ENCODE measurements around the gene UBE2D2.
"Not testable (repeated sequence)": the region's sequence is repeated elsewhere in the genome, so short reads cannot be mapped to it uniquely, and the experiment has no call there.

Gene UBE2D2

GRCh38 chr5:139571543-139571942, 10.4 kb downstream of the UBE2D2 start:
- H3K27ac ChIP-seq = no peak overlapping the region
- no peak for TF ChIP-seq CTCF (conservative IDR thresholded peaks at IDR 0.05)
- TF ChIP-seq ZFX (IDR thresholded peaks at IDR 0.05) = no peak

- no peak for TF ChIP-seq ZFX (IDR thresholded peaks at IDR 0.05)
- TF ChIP-seq CTCF (conservative IDR thresholded peaks at IDR 0.05) = no peak
- H3K27ac ChIP-seq = no peak overlapping the region
These were observed 10.8 kb downstream of the UBE2D2 start for GRCh38 chr5:139571966-139572365.

- H3K27ac ChIP-seq = no peak overlapping the region
- TF ChIP-seq ZFX (IDR thresholded peaks at IDR 0.05) = no peak
- TF ChIP-seq CTCF (conservative IDR thresholded peaks at IDR 0.05) = peak; percentile 80
These were observed 13.6 kb downstream of the UBE2D2 start for GRCh38 chr5:139574641-139575312.

- TF ChIP-seq CTCF (conservative IDR thresholded peaks at IDR 0.05) (no peak; the same call in none of the 2 replicates), ZFX (IDR thresholded peaks at IDR 0.05) (no peak)
- H3K27ac ChIP-seq = no peak overlapping the region
These were observed 14.1 kb downstream of the UBE2D2 start for GRCh38 chr5:139575313-139575646.

GRCh38 chr5:139575751-139576150, 14.6 kb downstream of the UBE2D2 start:
- H3K27ac ChIP-seq = no peak overlapping the region
- TF ChIP-seq CTCF (conservative IDR thresholded peaks at IDR 0.05) = no peak
- no peak for TF ChIP-seq ZFX (IDR thresholded peaks at IDR 0.05)

- no peak overlapping the region for H3K27ac ChIP-seq
- TF ChIP-seq CTCF (conservative IDR thresholded peaks at IDR 0.05) (no peak), ZFX (IDR thresholded peaks at IDR 0.05) (no peak)
These were observed 16.7 kb downstream of the UBE2D2 start for GRCh38 chr5:139577689-139578290.

GRCh38 chr5:139578325-139578724, 17.2 kb downstream of the UBE2D2 start:
- H3K27ac ChIP-seq = no peak overlapping the region
- TF ChIP-seq CTCF (conservative IDR thresholded peaks at IDR 0.05) (no peak), ZFX (IDR thresholded peaks at IDR 0.05) (no peak)

GRCh38 chr5:139582181-139582580, 21.0 kb downstream of the UBE2D2 start:
- not testable (repeated sequence) for H3K27ac ChIP-seq

All from C4-2B (cell line).